Measurements from ENCODE around the gene HEBP1. TPM values are rescaled to one million over a fixed set of nuclear protein-coding genes. Genes with fewer than 3 reads are reported as not detected.

Gene HEBP1
- total RNA-seq, 1 experiment from 2014 or later, result 22.2 TPM

GRCh38 chr12:13007496-13008233, 7.6 kb upstream of the HEBP1 start:
- Histone ChIP-seq H2BK12ac (ENCODE audit: insufficient read length, low read depth, low read length) (no peak overlapping the region), H2AFZ (ENCODE audit: low read length) (no peak overlapping the region), H3K9me3 (ENCODE audit: control insufficient read depth, low read depth, low read length) (no peaks in the 10 kb centered on the region), H3T11ph (ENCODE audit: low read length) (no peak overlapping the region), H4K91ac (ENCODE audit: insufficient read length, low read depth, low read length) (no peak overlapping the region), H4K20me1 (ENCODE audit: control insufficient read depth, insufficient read depth, insufficient read length) (no peaks in the 10 kb centered on the region), H3K79me1 (ENCODE audit: insufficient read depth, low read depth, low read length, poor library complexity, severe bottlenecking) (no peaks in the 10 kb centered on the region), H2BK120ac (ENCODE audit: low read depth, low read length, poor library complexity, severe bottlenecking) (no peak overlapping the region), H3K23ac (ENCODE audit: insufficient read length, low read depth, low read length) (no peak overlapping the region), H3K4ac (ENCODE audit: low read depth, low read length) (no peak overlapping the region), H2BK15ac (ENCODE audit: low read depth, low read length) (no peak overlapping the region), H3K79me2 (ENCODE audit: insufficient read depth, low read length) (no peaks in the 10 kb centered on the region), H4K8ac (replicated peaks; ENCODE audit: insufficient read length, low read depth, low read length) (no peak overlapping the region), H3K18ac (ENCODE audit: insufficient read length, low read depth, low read length) (no peak overlapping the region), H4K5ac (ENCODE audit: insufficient read length, low read depth, low read length) (no peak overlapping the region), H3K4me1 (ENCODE audit: insufficient read depth, low read length) (peaks cover 7% of the 10 kb centered on the region; the same call in 1 of the 2 replicates), H3K9ac (ENCODE audit: extremely low read depth, insufficient read length, low read length) (no peak overlapping the region), H2BK20ac (ENCODE audit: low read depth, low read length, poor library complexity, severe bottlenecking) (no peak overlapping the region), H3K27ac (ENCODE audit: insufficient read length, low read depth, low read length) (no peak overlapping the region), H3K56ac (ENCODE audit: insufficient read length, low read depth, low read length) (no peak overlapping the region), H2BK5ac (ENCODE audit: insufficient read length, low read length) (no peak overlapping the region), H3K4me2 (ENCODE audit: insufficient read depth, insufficient read length, low read length) (no peak overlapping the region), H3K27me3 (ENCODE audit: insufficient read depth, low read length) (no peaks in the 10 kb centered on the region; the same call in 1 of the 2 replicates), H2AK5ac (ENCODE audit: insufficient read length, low read length) (no peak overlapping the region), H3K14ac (ENCODE audit: insufficient read depth, low read length) (no peak overlapping the region), H3K23me2 (ENCODE audit: insufficient read length, low read depth, low read length, poor library complexity, severe bottlenecking) (no peaks in the 10 kb centered on the region)
- Mint-ChIP-seq H3K36me3 (ENCODE audit: insufficient read depth in 1 of 3, low read depth in 3 of 3) (peaks cover 0 to 5% (median 4%) of the 10 kb centered on the region in 3 experiments; a peak in 5 of 7 replicates), H3K4me1 (peaks cover 16 to 27% of the 10 kb centered on the region in 2 experiments), H3K9me3 (no peaks in the 10 kb centered on the region), H3K27me3 (ENCODE audit: low read depth) (peaks cover 10% of the 10 kb centered on the region), H3K27ac (peak overlapping the region in 2 of 3 experiments; percentile 50 to 57; a peak in 1 of 7 replicates), H3K4me3 (no peak overlapping the region)
- WGBS (ENCODE audit: extremely low coverage, insufficient read length, low lambda C conversion rate), result no CpG with 5 or more reads among the region's 7 CpGs
- no peak for DNase-seq
- TF ChIP-seq CTCF (conservative IDR thresholded peaks at IDR 0.05), result no peak

All from H9 (cell line).